Measurements from ENCODE around the gene GUCY2D.

Gene GUCY2D

DNA sequence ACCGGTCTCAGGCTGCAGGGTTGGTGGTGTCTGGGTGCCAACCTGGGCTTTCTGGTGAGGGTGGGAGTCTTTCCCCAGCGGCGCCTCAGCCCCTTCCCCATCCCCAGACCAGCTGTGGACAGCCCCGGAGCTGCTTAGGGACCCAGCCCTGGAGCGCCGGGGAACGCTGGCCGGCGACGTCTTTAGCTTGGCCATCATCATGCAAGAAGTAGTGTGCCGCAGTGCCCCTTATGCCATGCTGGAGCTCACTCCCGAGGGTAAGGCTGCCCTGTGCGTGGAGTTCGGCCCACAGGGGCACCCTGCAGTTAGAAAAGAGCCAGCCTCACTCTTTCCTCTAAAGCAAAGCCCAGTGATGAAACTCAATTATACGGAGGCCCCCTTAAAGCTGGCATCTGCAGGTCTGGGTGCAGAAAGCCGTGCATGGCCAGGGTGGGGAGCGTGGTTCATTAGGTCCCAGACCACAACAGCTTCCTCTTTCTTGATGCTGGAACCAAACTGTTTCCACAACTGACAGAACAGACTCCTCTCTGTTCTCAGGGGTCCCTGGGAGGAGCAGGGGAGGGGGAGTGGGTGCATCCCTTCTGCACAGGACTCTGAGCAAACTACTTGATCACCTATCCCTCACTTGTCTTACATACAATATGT lies 10.7 kb downstream of the GUCY2D start:
- no peak for DNase-seq (ENCODE audit: low read depth)
- TF ChIP-seq, protein P1, sequence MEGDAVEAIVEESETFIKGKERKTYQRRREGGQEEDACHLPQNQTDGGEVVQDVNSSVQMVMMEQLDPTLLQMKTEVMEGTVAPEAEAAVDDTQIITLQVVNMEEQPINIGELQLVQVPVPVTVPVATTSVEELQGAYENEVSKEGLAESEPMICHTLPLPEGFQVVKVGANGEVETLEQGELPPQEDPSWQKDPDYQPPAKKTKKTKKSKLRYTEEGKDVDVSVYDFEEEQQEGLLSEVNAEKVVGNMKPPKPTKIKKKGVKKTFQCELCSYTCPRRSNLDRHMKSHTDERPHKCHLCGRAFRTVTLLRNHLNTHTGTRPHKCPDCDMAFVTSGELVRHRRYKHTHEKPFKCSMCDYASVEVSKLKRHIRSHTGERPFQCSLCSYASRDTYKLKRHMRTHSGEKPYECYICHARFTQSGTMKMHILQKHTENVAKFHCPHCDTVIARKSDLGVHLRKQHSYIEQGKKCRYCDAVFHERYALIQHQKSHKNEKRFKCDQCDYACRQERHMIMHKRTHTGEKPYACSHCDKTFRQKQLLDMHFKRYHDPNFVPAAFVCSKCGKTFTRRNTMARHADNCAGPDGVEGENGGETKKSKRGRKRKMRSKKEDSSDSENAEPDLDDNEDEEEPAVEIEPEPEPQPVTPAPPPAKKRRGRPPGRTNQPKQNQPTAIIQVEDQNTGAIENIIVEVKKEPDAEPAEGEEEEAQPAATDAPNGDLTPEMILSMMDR (conservative IDR thresholded peaks at IDR 0.05; ENCODE audit: low read length), result no peak

DNA sequence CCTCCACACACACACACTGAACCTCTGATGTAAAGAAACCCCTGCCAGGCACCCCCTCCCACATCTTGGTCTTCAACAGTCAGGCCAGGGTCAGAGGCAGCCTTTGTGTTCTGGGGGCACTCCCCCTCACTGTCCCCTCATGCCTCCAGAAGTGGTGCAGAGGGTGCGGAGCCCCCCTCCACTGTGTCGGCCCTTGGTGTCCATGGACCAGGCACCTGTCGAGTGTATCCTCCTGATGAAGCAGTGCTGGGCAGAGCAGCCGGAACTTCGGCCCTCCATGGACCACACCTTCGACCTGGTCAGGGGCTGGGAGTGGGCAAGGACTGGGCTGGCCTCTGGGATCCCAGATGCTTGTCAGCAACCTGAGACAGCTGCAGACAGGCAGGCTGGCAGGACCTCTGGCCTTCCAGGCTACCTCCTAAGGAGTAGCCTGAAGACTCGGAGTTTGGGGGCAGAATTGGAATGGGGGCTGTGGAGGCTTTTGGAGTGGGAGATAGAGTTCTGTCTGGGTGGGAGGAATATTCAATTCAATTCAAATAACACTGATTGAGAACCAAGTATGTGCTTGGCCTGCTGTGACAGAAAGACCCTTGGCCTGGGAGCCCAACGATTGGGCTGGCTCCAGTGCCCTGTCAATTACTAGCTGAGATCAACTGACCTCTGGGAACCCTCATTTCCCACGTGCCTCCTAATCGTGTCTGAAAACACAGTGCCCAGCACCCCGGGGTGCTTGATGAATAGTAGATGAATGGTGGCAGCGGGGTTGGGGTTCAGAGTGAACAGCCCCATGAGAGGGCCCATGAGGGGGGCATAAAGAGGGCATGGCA lies 11.5 kb downstream of the GUCY2D start:
- TF ChIP-seq, protein P1 (conservative IDR thresholded peaks at IDR 0.05; ENCODE audit: low read length), result no peak
- no peak for DNase-seq (ENCODE audit: low read depth)
- H3K4me3 ChIP-seq (ENCODE audit: low read length), result no peak overlapping the region

More for the DNA sequence above, 10.7 kb downstream of the GUCY2D start:
- H3K4me3 ChIP-seq (ENCODE audit: low read length), result no peak overlapping the region

DNA sequence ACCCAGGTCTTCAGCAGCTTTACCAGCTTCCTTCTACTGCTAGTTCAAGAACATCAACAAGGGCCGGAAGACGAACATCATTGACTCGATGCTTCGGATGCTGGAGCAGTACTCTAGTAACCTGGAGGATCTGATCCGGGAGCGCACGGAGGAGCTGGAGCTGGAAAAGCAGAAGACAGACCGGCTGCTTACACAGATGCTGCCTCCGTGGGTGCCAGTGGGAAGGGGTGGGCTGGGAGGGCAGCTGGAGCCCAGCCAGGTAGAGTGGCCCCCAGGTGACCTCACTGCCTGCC lies 12.1 kb downstream of the GUCY2D start:
- DNase-seq (ENCODE audit: low read depth), result no peak
- TF ChIP-seq, protein P1 (conservative IDR thresholded peaks at IDR 0.05; ENCODE audit: low read length), result no peak
- no peak overlapping the region for H3K4me3 ChIP-seq (ENCODE audit: low read length)

DNA sequence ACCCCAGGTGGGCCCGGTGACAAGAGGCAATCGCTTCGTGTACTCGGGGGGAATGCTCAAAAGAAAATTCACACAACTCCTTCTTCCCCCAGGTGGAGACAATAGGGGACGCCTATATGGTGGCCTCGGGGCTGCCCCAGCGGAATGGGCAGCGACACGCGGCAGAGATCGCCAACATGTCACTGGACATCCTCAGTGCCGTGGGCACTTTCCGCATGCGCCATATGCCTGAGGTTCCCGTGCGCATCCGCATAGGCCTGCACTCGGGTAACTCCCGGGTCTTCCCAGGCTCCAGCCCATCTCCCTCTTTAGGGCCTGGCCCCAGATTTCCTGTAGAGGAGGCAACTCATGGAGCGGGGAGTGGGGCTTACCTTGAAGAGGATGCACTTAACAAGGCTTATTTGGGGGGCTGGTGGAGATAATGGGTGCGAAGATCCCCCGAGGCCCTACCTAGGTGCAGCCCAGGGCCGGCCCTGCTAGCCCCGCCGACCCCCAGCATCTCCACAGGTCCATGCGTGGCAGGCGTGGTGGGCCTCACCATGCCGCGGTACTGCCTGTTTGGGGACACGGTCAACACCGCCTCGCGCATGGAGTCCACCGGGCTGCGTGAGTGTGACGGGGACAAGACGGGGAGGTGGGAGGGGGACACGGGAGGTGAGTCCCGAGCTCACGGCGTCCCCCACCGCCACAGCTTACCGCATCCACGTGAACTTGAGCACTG lies 13.0 kb downstream of the GUCY2D start:
- no peak overlapping the region for H3K4me3 ChIP-seq (ENCODE audit: low read length)
- TF ChIP-seq, protein P1 (conservative IDR thresholded peaks at IDR 0.05; ENCODE audit: low read length), result no peak
- DNase-seq (ENCODE audit: low read depth), result no peak

DNA sequence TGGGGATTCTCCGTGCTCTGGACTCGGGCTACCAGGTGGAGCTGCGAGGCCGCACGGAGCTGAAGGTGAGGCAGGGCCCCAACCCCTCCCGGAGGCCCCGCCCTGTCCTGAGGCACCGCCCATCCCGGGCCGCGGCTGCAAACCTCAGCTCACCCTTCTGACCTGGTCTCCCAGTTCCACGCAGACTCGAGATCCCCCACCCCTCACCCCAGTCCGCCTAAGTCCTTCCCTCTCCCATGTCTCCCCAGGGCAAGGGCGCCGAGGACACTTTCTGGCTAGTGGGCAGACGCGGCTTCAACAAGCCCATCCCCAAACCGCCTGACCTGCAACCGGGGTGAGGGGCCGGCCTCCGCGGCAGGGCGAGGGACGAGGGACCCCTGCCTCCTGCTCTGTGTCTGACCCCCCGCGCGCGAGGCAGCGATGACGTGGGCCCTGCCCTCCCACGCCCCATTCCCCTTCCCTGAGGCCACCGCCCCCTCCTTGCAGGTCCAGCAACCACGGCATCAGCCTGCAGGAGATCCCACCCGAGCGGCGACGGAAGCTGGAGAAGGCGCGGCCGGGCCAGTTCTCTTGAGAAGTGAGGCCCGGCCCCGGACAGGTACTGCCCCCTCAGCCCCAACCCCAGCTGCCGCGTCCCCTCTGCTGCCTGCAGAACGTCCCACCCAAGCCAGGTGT lies 13.7 kb downstream of the GUCY2D start:
- no peak overlapping the region for H3K4me3 ChIP-seq (ENCODE audit: low read length)
- TF ChIP-seq, protein P1 (conservative IDR thresholded peaks at IDR 0.05; ENCODE audit: low read length), result no peak
- DNase-seq (ENCODE audit: low read depth), result no peak

DNA sequence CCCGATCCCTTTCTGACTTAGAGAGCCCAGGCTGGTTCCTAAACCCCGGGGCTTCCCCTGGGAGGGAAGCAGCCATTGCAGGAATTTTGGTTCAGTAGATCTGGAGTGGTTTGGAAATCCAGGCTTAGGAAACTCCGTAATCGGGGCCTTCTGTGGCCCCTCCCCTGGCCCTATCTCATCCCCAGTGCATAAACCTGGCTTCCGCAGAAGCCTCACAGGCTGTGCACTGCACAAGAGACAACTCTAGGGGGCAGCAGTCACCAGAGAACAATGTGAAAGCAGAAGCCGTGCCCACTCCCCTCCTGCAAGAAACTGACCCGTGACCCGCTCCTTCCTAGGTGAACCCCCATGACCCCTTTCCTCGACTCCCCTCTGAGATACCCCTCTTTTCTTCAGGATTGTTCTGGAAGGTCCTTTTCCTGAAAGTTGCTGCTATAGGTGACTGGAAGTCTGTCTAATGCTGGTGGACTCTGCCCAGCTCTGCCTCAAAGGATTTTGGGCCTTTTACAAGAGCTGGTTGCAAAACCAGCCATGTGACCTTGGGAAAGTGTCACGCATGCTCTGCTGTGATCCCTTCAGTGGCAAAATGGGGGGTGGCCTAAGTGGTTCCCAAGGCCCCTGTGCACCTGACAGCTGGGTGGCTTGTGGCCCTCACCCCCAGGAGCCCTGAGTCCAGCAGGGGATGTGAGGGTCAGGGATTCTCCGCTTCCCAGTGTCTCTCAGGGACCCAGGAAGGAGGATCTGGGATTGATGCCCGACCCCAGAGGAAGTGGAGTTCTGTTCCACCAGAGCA lies 14.4 kb downstream of the GUCY2D start:
- no peak for DNase-seq (ENCODE audit: low read depth)
- TF ChIP-seq, protein P1 (conservative IDR thresholded peaks at IDR 0.05; ENCODE audit: low read length), result peak; percentile 44
- no peak overlapping the region for H3K4me3 ChIP-seq (ENCODE audit: low read length)
